Measurements from ENCODE around the gene PTGR3. TPM values are rescaled to one million over a fixed set of nuclear protein-coding genes. Genes with fewer than 3 reads are reported as not detected.

PTGR3 gene
- total and polyA plus RNA-seq, 4 donors, result 8.8 to 28.6 (median 13.2) TPM

GRCh38 chr18:75208836-75209128, 157 bp downstream of the PTGR3 start:
- DNase-seq, result peak; percentile 68 to 84
- intact Hi-C loops (cut with DNase I), result loop anchor here in 1 of 2 donors (10.0 kb wide), 1 partner anchor 554 kb away; no protein-coding TSS in a partner anchor
- peak overlapping the region; percentile 81 to 98 for H3K27ac ChIP-seq (ENCODE audit: low read depth in 1 of 2, low read length in 2 of 2)
- ATAC-seq (ENCODE audit: low FRiP score), result no peak
- no peaks in the 10 kb centered on the region for H3K36me3 ChIP-seq (ENCODE audit: control insufficient read depth in 1 of 2, insufficient read depth in 2 of 2, low read length in 1 of 2)
- 0 to 1% methylated on average over 13 to 34 of the region's 34 CpGs for WGBS, 2 donors
- no peaks in the 10 kb centered on the region for H3K27me3 ChIP-seq (ENCODE audit: control insufficient read depth in 1 of 2, insufficient read depth in 2 of 2, low read length in 1 of 2)
- H3K9me3 ChIP-seq (ENCODE audit: control insufficient read depth, low read length), result no peaks in the 10 kb centered on the region
- H3K4me3 ChIP-seq (ENCODE audit: low read length in 2 of 2), result peak overlapping the region; percentile 70 to 94
- peaks cover 0 to 4% of the 10 kb centered on the region in 2 donors for H3K4me1 ChIP-seq (ENCODE audit: control insufficient read depth in 1 of 2, insufficient read depth in 2 of 2, low read length in 2 of 2)

- DNase-seq (peak; percentile 67 to 83), ATAC-seq (ENCODE audit: low FRiP score) (peak; percentile 30)
- H3K4me1 ChIP-seq (ENCODE audit: control insufficient read depth in 1 of 2, insufficient read depth in 2 of 2, low read length in 2 of 2), result peaks cover 0 to 2% of the 10 kb centered on the region in 2 donors
- H3K27me3 ChIP-seq (ENCODE audit: control insufficient read depth in 1 of 2, insufficient read depth in 2 of 2, low read length in 1 of 2), result no peaks in the 10 kb centered on the region
- H3K27ac ChIP-seq (ENCODE audit: low read depth in 1 of 2, low read length in 2 of 2), result peak overlapping the region; percentile 81 to 98
- H3K4me3 ChIP-seq (ENCODE audit: low read length in 2 of 2), result peak overlapping the region; percentile 70 to 94
- H3K9me3 ChIP-seq (ENCODE audit: control insufficient read depth, low read length), result no peaks in the 10 kb centered on the region
- 0 to 1% methylated on average over 61 to 65 of the region's 65 CpGs for WGBS, 2 donors
- intact Hi-C loops (cut with DNase I), result loop anchor here in 1 of 2 donors (10.0 kb wide), 1 partner anchor 553 kb away; no protein-coding TSS in a partner anchor
- no peaks in the 10 kb centered on the region for H3K36me3 ChIP-seq (ENCODE audit: control insufficient read depth in 1 of 2, insufficient read depth in 2 of 2, low read length in 1 of 2)
Observed at GRCh38 chr18:75208155-75208835, 644 bp downstream of the PTGR3 start.

- DNase-seq (no peak), ATAC-seq (ENCODE audit: low FRiP score) (no peak)
- 13 to 14% methylated on average over 26 of the region's 26 CpGs for WGBS, 2 donors
- Histone ChIP-seq H3K27me3 (ENCODE audit: control insufficient read depth in 1 of 2, insufficient read depth in 2 of 2, low read length in 1 of 2) (no peaks in the 10 kb centered on the region), H3K4me1 (ENCODE audit: control insufficient read depth in 1 of 2, insufficient read depth in 2 of 2, low read length in 2 of 2) (peaks cover 0 to 2% of the 10 kb centered on the region in 2 donors), H3K27ac (ENCODE audit: low read depth in 1 of 2, low read length in 2 of 2) (peak overlapping the region in 1 of 2 donors; percentile 34), H3K36me3 (ENCODE audit: control insufficient read depth in 1 of 2, insufficient read depth in 2 of 2, low read length in 1 of 2) (no peaks in the 10 kb centered on the region), H3K9me3 (ENCODE audit: control insufficient read depth, low read length) (no peaks in the 10 kb centered on the region), H3K4me3 (ENCODE audit: low read length in 2 of 2) (peak overlapping the region; percentile 70 to 94)
- intact Hi-C loops (cut with DNase I), result loop anchor here in 1 of 2 donors (10.0 kb wide), 1 partner anchor 553 kb away; no protein-coding TSS in a partner anchor
Observed at GRCh38 chr18:75207310-75208154, 1.4 kb downstream of the PTGR3 start.

- Histone ChIP-seq H3K27ac (ENCODE audit: low read depth in 1 of 2, low read length in 2 of 2) (no peak overlapping the region), H3K4me1 (ENCODE audit: control insufficient read depth in 1 of 2, insufficient read depth in 2 of 2, low read length in 2 of 2) (peaks cover 0 to 2% of the 10 kb centered on the region in 2 donors), H3K36me3 (ENCODE audit: control insufficient read depth in 1 of 2, insufficient read depth in 2 of 2, low read length in 1 of 2) (no peaks in the 10 kb centered on the region), H3K27me3 (ENCODE audit: control insufficient read depth in 1 of 2, insufficient read depth in 2 of 2, low read length in 1 of 2) (no peaks in the 10 kb centered on the region), H3K4me3 (ENCODE audit: low read length in 2 of 2) (no peak overlapping the region), H3K9me3 (ENCODE audit: control insufficient read depth, low read length) (no peaks in the 10 kb centered on the region)
- WGBS, 2 donors, result 95% methylated on average over 13 to 14 of the region's 14 CpGs
- ATAC-seq (ENCODE audit: low FRiP score) (no peak), DNase-seq (no peak)
- intact Hi-C loops (cut with DNase I), result loop anchor here in 1 of 2 donors (10.0 kb wide), 1 partner anchor 552 kb away; no protein-coding TSS in a partner anchor
Observed at GRCh38 chr18:75206452-75207309, 2.3 kb downstream of the PTGR3 start.

- 95% methylated on average over 16 of the region's 16 CpGs for WGBS, 2 donors
- peaks cover 0 to 2% of the 10 kb centered on the region in 2 donors for H3K4me1 ChIP-seq (ENCODE audit: control insufficient read depth in 1 of 2, insufficient read depth in 2 of 2, low read length in 2 of 2)
- DNase-seq, result no peak
Observed at GRCh38 chr18:75205514-75206132, 3.3 kb downstream of the PTGR3 start.

GRCh38 chr18:75204732-75205513, 4.0 kb downstream of the PTGR3 start:
- Histone ChIP-seq H3K27me3 (ENCODE audit: control insufficient read depth in 1 of 2, insufficient read depth in 2 of 2, low read length in 1 of 2) (no peaks in the 10 kb centered on the region), H3K27ac (ENCODE audit: low read depth in 1 of 2, low read length in 2 of 2) (no peak overlapping the region), H3K4me3 (ENCODE audit: low read length in 2 of 2) (no peak overlapping the region), H3K36me3 (ENCODE audit: control insufficient read depth in 1 of 2, insufficient read depth in 2 of 2, low read length in 1 of 2) (no peaks in the 10 kb centered on the region), H3K9me3 (ENCODE audit: control insufficient read depth, low read length) (no peaks in the 10 kb centered on the region), H3K4me1 (ENCODE audit: control insufficient read depth in 1 of 2, insufficient read depth in 2 of 2, low read length in 2 of 2) (no peaks in the 10 kb centered on the region)
- intact Hi-C loops (cut with DNase I), result loop anchor here in 1 of 2 donors (10.0 kb wide), 1 partner anchor 550 kb away; no protein-coding TSS in a partner anchor
- ATAC-seq (ENCODE audit: low FRiP score) (no peak), DNase-seq (no peak)
- 52 to 70% methylated on average over 75 of the region's 75 CpGs for WGBS, 2 donors

More at GRCh38 chr18:75205514-75206132, 3.3 kb downstream of the PTGR3 start:
- Histone ChIP-seq H3K4me3 (ENCODE audit: low read length in 2 of 2) (no peak overlapping the region), H3K27ac (ENCODE audit: low read depth in 1 of 2, low read length in 2 of 2) (no peak overlapping the region), H3K36me3 (ENCODE audit: control insufficient read depth in 1 of 2, insufficient read depth in 2 of 2, low read length in 1 of 2) (no peaks in the 10 kb centered on the region), H3K9me3 (ENCODE audit: control insufficient read depth, low read length) (no peaks in the 10 kb centered on the region), H3K27me3 (ENCODE audit: control insufficient read depth in 1 of 2, insufficient read depth in 2 of 2, low read length in 1 of 2) (no peaks in the 10 kb centered on the region)
- ATAC-seq (ENCODE audit: low FRiP score), result no peak
- intact Hi-C loops (cut with DNase I), result loop anchor here in 1 of 2 donors (10.0 kb wide), 1 partner anchor 551 kb away; no protein-coding TSS in a partner anchor

GRCh38 chr18:75204269-75204731, 4.6 kb downstream of the PTGR3 start:
- Histone ChIP-seq H3K4me1 (ENCODE audit: control insufficient read depth in 1 of 2, insufficient read depth in 2 of 2, low read length in 2 of 2) (no peaks in the 10 kb centered on the region), H3K27me3 (ENCODE audit: control insufficient read depth in 1 of 2, insufficient read depth in 2 of 2, low read length in 1 of 2) (no peaks in the 10 kb centered on the region), H3K4me3 (ENCODE audit: low read length in 2 of 2) (peak overlapping the region in 1 of 2 donors; percentile 11), H3K36me3 (ENCODE audit: control insufficient read depth in 1 of 2, insufficient read depth in 2 of 2, low read length in 1 of 2) (no peaks in the 10 kb centered on the region), H3K9me3 (ENCODE audit: control insufficient read depth, low read length) (no peaks in the 10 kb centered on the region), H3K27ac (ENCODE audit: low read depth in 1 of 2, low read length in 2 of 2) (no peak overlapping the region)
- intact Hi-C loops (cut with DNase I), result loop anchor here in 1 of 2 donors (10.0 kb wide), 1 partner anchor 549 kb away; no protein-coding TSS in a partner anchor
- 37 to 53% methylated on average over 31 to 35 of the region's 35 CpGs for WGBS, 2 donors
- DNase-seq, result no peak
- ATAC-seq (ENCODE audit: low FRiP score), result no peak

Data from aorta (tissue), 5 donors.